ENCODE data around the gene CDC5L. TPM values are rescaled to one million over a fixed set of nuclear protein-coding genes. Genes with fewer than 3 reads are reported as not detected.

The CDC5L gene
- polyA plus RNA-seq, 1 of the 3 experiments (the other 2 are of a cell fraction) = 6.0 TPM

DNA sequence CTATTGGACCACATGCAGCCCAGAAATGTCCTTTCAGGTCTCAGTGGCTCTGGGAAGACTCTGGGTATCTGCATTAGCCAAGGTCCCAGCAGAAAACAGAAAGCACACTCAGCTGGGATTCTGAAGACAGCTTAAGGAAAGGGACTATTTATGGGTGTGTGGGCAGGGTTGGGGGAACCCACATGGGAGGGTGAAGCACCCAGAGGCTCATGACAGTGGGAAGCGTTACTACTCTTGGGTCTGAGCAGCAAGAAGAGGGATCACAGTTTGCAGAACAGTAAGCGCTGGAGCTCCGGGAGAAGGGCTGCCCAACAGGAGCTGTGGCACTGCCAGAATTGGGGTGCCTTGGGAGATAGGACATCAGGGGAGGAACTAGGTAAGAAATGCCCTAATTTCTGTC, 12.4 kb upstream of the CDC5L start:
- ChIA-PET CTCF (interaction anchor here (0.8 kb wide), 1 partner anchor 12 kb away, joined by 3 read pairs; the partner anchor contains the start of gene CDC5L), POLR2A (no interaction called here)
- Histone ChIP-seq H3K4me3 (ENCODE audit: low read depth in 2 of 2, low read length in 1 of 2) (no peak overlapping the region), H3F3A (replicated peaks; ENCODE audit: insufficient read depth) (no peaks in the 10 kb centered on the region), H3K4me1 (ENCODE audit: control insufficient read depth in 1 of 2, insufficient read depth in 2 of 2, low read depth in 1 of 2, low read length in 1 of 2) (no peaks in the 10 kb centered on the region), H3K27me3 (ENCODE audit: insufficient read depth) (no peaks in the 10 kb centered on the region; the same call in 1 of the 2 replicates), H3K27ac (ENCODE audit: low read depth in 2 of 2, low read length in 1 of 2) (no peak overlapping the region), H3K9me3 (no peaks in the 10 kb centered on the region), H3K4me2 (no peak overlapping the region), H4K20me1 (ENCODE audit: insufficient read depth) (no peaks in the 10 kb centered on the region), H3K36me3 (replicated peaks in 1 of 2; ENCODE audit: control insufficient read depth in 1 of 2, insufficient read depth in 2 of 2, low read length in 1 of 2) (no peaks in the 10 kb centered on the region), H2AFZ (ENCODE audit: low read depth) (no peak overlapping the region), H3K9me2 (no peaks in the 10 kb centered on the region), H3K9ac (no peak overlapping the region), H3K79me2 (ENCODE audit: insufficient read depth) (no peaks in the 10 kb centered on the region)
- no peak for TF ChIP-seq FOXJ3 (CRISPR knock-in tag; IDR thresholded peaks at IDR 0.05)
- TF ChIP-seq TAF1 (IDR thresholded peaks at IDR 0.05; ENCODE audit: borderline replicate concordance, low read depth, low read length) = no peak
- TF ChIP-seq ZBTB33 (IDR thresholded peaks at IDR 0.05; ENCODE audit: borderline replicate concordance, low read depth) = no peak
- TF ChIP-seq EZH2phosphoT487 (IDR thresholded peaks at IDR 0.05; ENCODE audit: borderline replicate concordance, low read depth) = no peak
- TF ChIP-seq, protein P1, sequence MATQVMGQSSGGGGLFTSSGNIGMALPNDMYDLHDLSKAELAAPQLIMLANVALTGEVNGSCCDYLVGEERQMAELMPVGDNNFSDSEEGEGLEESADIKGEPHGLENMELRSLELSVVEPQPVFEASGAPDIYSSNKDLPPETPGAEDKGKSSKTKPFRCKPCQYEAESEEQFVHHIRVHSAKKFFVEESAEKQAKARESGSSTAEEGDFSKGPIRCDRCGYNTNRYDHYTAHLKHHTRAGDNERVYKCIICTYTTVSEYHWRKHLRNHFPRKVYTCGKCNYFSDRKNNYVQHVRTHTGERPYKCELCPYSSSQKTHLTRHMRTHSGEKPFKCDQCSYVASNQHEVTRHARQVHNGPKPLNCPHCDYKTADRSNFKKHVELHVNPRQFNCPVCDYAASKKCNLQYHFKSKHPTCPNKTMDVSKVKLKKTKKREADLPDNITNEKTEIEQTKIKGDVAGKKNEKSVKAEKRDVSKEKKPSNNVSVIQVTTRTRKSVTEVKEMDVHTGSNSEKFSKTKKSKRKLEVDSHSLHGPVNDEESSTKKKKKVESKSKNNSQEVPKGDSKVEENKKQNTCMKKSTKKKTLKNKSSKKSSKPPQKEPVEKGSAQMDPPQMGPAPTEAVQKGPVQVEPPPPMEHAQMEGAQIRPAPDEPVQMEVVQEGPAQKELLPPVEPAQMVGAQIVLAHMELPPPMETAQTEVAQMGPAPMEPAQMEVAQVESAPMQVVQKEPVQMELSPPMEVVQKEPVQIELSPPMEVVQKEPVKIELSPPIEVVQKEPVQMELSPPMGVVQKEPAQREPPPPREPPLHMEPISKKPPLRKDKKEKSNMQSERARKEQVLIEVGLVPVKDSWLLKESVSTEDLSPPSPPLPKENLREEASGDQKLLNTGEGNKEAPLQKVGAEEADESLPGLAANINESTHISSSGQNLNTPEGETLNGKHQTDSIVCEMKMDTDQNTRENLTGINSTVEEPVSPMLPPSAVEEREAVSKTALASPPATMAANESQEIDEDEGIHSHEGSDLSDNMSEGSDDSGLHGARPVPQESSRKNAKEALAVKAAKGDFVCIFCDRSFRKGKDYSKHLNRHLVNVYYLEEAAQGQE (IDR thresholded peaks at IDR 0.05; ENCODE audit: low read depth, low read length) = no peak
- no peak for TF ChIP-seq EP300 (IDR thresholded peaks at IDR 0.05; ENCODE audit: borderline replicate concordance in 1 of 2, low read depth in 1 of 2, low read length in 1 of 2)
- TF ChIP-seq SIN3A (IDR thresholded peaks at IDR 0.05; ENCODE audit: borderline replicate concordance, low read depth, low read length) = no peak
- TF ChIP-seq NFIC (IDR thresholded peaks at IDR 0.05; ENCODE audit: borderline replicate concordance) = no peak
- no peak for TF ChIP-seq SMC3 (IDR thresholded peaks at IDR 0.05; ENCODE audit: low read depth, low read length)
- no peak for TF ChIP-seq RAD21 (IDR thresholded peaks at IDR 0.05; ENCODE audit: low read length)
- TF ChIP-seq GABPA (IDR thresholded peaks at IDR 0.05; ENCODE audit: low read depth) = no peak
- TF ChIP-seq FOXM1 (IDR thresholded peaks at IDR 0.05; ENCODE audit: low read depth) = no peak
- TF ChIP-seq TEAD4 (IDR thresholded peaks at IDR 0.05; ENCODE audit: borderline replicate concordance, insufficient read depth) = no peak
- TF ChIP-seq, protein P2, sequence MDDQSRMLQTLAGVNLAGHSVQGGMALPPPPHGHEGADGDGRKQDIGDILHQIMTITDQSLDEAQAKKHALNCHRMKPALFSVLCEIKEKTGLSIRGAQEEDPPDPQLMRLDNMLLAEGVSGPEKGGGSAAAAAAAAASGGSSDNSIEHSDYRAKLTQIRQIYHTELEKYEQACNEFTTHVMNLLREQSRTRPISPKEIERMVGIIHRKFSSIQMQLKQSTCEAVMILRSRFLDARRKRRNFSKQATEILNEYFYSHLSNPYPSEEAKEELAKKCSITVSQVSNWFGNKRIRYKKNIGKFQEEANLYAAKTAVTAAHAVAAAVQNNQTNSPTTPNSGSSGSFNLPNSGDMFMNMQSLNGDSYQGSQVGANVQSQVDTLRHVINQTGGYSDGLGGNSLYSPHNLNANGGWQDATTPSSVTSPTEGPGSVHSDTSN (IDR thresholded peaks at IDR 0.05) = no peak
- no peak for TF ChIP-seq USF1 (IDR thresholded peaks at IDR 0.05; ENCODE audit: borderline replicate concordance, low read depth)
- TF ChIP-seq RFX5 (IDR thresholded peaks at IDR 0.05; ENCODE audit: low read length) = no peak
- TF ChIP-seq POLR2AphosphoS5 (IDR thresholded peaks at IDR 0.05; ENCODE audit: low read depth, low read length) = no peak
- TF ChIP-seq MEF2A (IDR thresholded peaks at IDR 0.05; ENCODE audit: borderline replicate concordance, low read depth) = no peak
- TF ChIP-seq, protein P3, sequence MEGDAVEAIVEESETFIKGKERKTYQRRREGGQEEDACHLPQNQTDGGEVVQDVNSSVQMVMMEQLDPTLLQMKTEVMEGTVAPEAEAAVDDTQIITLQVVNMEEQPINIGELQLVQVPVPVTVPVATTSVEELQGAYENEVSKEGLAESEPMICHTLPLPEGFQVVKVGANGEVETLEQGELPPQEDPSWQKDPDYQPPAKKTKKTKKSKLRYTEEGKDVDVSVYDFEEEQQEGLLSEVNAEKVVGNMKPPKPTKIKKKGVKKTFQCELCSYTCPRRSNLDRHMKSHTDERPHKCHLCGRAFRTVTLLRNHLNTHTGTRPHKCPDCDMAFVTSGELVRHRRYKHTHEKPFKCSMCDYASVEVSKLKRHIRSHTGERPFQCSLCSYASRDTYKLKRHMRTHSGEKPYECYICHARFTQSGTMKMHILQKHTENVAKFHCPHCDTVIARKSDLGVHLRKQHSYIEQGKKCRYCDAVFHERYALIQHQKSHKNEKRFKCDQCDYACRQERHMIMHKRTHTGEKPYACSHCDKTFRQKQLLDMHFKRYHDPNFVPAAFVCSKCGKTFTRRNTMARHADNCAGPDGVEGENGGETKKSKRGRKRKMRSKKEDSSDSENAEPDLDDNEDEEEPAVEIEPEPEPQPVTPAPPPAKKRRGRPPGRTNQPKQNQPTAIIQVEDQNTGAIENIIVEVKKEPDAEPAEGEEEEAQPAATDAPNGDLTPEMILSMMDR (IDR thresholded peaks at IDR 0.05) = no peak
- WGBS (ENCODE audit: low lambda C conversion rate) = 72% methylated on average over 3 of the region's 3 CpGs
- no peak for DNase-seq

Measured in SK-N-SH (cell line).